GM23338 (cell line): ENCODE data around the gene FRMD4A. TPM values are rescaled to one million over a fixed set of nuclear protein-coding genes. Genes with fewer than 3 reads are reported as not detected.

Experiments
- ATAC-seq: fragments of 200-7000 bp; cut with Tn5 transposase; 3 replicates; pipeline ENCODE4 v1.9.1; 2020
- DNase-seq: peaks from one replicate; pipeline ENCODE4 v3.0.0-alpha.2; 2015; ENCODE audit warnings: low spot score
- H2AFZ ChIP-seq: fragments of 200-600 bp; sonication (generic); 2 replicates; pipeline ENCODE4 v1.8.0; 2016; ENCODE audit warnings: antibody characterized with exemption, mild to moderate bottlenecking, moderate library complexity
- H3F3A ChIP-seq: fragments of 200-600 bp; sonication (generic); replicated peaks from 2 replicates; pipeline ENCODE4 v1.8.0; 2017; ENCODE audit warnings: antibody characterized with exemption, mixed run types, low read depth
- H3K27ac ChIP-seq: fragments of 200-600 bp; sonication (generic); 2 replicates; pipeline ENCODE4 v1.6.1; 2016; ENCODE audit warnings: low read depth
- H3K27me3 ChIP-seq: fragments of 200-600 bp; sonication (generic); 2 replicates; pipeline ENCODE4 v1.8.0; 2016; ENCODE audit warnings: mild to moderate bottlenecking, mixed run types, moderate library complexity; ENCODE audit not compliant: insufficient read depth
- H3K36me3 ChIP-seq: fragments of 200-600 bp; sonication (generic); 2 replicates; pipeline ENCODE4 v1.8.0; 2016; ENCODE audit warnings: mild to moderate bottlenecking; ENCODE audit not compliant: insufficient read depth
- H3K4me1 ChIP-seq: fragments of 200-600 bp; sonication (generic); 2 replicates; pipeline ENCODE4 v1.8.0; 2016; ENCODE audit warnings: mild to moderate bottlenecking, moderate library complexity; ENCODE audit not compliant: insufficient read depth
- H3K4me2 ChIP-seq: fragments of 200-600 bp; sonication (generic); 2 replicates; pipeline ENCODE4 v1.7.1; 2017; ENCODE audit warnings: mixed run types
- H3K4me3 ChIP-seq: fragments of 200-600 bp; sonication (generic); 2 replicates; pipeline ENCODE4 v1.6.1; 2016; ENCODE audit warnings: mixed run types
- H3K79me2 ChIP-seq: fragments of 200-600 bp; sonication (generic); replicated peaks from 2 replicates; pipeline ENCODE4 v1.8.0; 2017; ENCODE audit warnings: mild to moderate bottlenecking; ENCODE audit not compliant: insufficient read depth
- H3K9me2 ChIP-seq: fragments of 200-600 bp; sonication (generic); 2 replicates; pipeline ENCODE4 v1.8.0; 2017; ENCODE audit not compliant: insufficient read depth
- H4K20me1 ChIP-seq: fragments of 200-600 bp; sonication (generic); replicated peaks from 2 replicates; pipeline ENCODE4 v1.8.0; 2017; ENCODE audit warnings: mild to moderate bottlenecking; ENCODE audit not compliant: insufficient read depth
- H3K27ac Mint-ChIP-seq: 2 replicates; pipeline ENCODE4 v1.8.0; 2020; ENCODE audit warnings: inconsistent platforms, mild to moderate bottlenecking, moderate library complexity, mixed read lengths
- H3K27me3 Mint-ChIP-seq: 3 replicates; pipeline ENCODE4 v1.8.0; 2022; ENCODE audit warnings: low read depth, mild to moderate bottlenecking, moderate library complexity, mixed read lengths, inconsistent platforms; ENCODE audit not compliant: insufficient read depth, poor library complexity
- H3K36me3 Mint-ChIP-seq: 3 replicates; pipeline ENCODE4 v1.8.0; 2021; ENCODE audit warnings: low read depth, mild to moderate bottlenecking, inconsistent platforms, moderate library complexity, mixed read lengths
- H3K4me1 Mint-ChIP-seq: 3 replicates; pipeline ENCODE4 v1.8.0; 2020; ENCODE audit warnings: mild to moderate bottlenecking, inconsistent platforms, mixed read lengths
- H3K4me3 Mint-ChIP-seq: 3 replicates; pipeline ENCODE4 v1.8.0; 2021; ENCODE audit warnings: moderate library complexity, mild to moderate bottlenecking, inconsistent platforms, mixed read lengths
- H3K9me3 Mint-ChIP-seq: 3 replicates; pipeline ENCODE4 v1.8.0; 2020; ENCODE audit warnings: moderate library complexity, mild to moderate bottlenecking, inconsistent platforms, mixed read lengths
- EZH2 ChIP-seq: fragments of 200-600 bp; sonication (generic); IDR thresholded peaks from one replicate; pipeline ENCODE4 v1.8.0; 2017; ENCODE audit warnings: antibody characterized with exemption, mild to moderate bottlenecking, low read depth; ENCODE audit not compliant: unreplicated experiment
- EZH2phosphoT487 ChIP-seq: fragments of 200-600 bp; sonication (generic); IDR thresholded peaks from one replicate; pipeline ENCODE4 v1.8.1; 2018; ENCODE audit warnings: antibody characterized with exemption; ENCODE audit not compliant: unreplicated experiment
- JUNB ChIP-seq: IDR thresholded peaks from one replicate; pipeline ENCODE4 v1.6.1; 2016; ENCODE audit warnings: antibody characterized with exemption; ENCODE audit not compliant: unreplicated experiment
- NANOG ChIP-seq: IDR thresholded peaks from 2 replicates; pipeline ENCODE4 v1.6.1; 2016; ENCODE audit warnings: antibody characterized with exemption, borderline replicate concordance
- POLR2AphosphoS5 ChIP-seq: IDR thresholded peaks from 2 replicates; pipeline ENCODE4 v1.6.1; 2016; ENCODE audit warnings: antibody characterized with exemption, low read depth
- STAT1 ChIP-seq: IDR thresholded peaks from one replicate; pipeline ENCODE4 v1.6.1; 2016; ENCODE audit warnings: antibody characterized with exemption; ENCODE audit not compliant: unreplicated experiment
- ZNF331 ChIP-seq: fragments of 250-450 bp; sonication (Bioruptor Pico); IDR thresholded peaks from 2 replicates; pipeline ENCODE4 v1.5.0; 2020; ENCODE audit warnings: low read depth, mild to moderate bottlenecking, moderate library complexity
- polyA plus RNA-seq: library from polyadenylated mRNA; unstranded; fragments of >200 nt; fragmentation: Nextera tagmentation; extraction: Ambion mirVana; gene quantifications from 2 replicates; pipeline ENCODE4 v1.2.1, GENCODE V29; 2016
- total RNA-seq: library from RNA; depleted of rRNA; stranded (reverse); fragments of >200 nt; shearing (Covaris generic); gene quantifications from 2 replicates; pipeline ENCODE4 v1.2.3, GENCODE V29; 2014
- TF ChIP-seq, protein P1 (sequence below): IDR thresholded peaks from one replicate; pipeline ENCODE4 v1.6.1; 2018; ENCODE audit warnings: antibody characterized with exemption; ENCODE audit not compliant: unreplicated experiment
- TF ChIP-seq, protein P2 (sequence below): IDR thresholded peaks from 2 replicates; pipeline ENCODE4 v1.6.1; 2016; ENCODE audit warnings: antibody characterized with exemption
- TF ChIP-seq, protein P3 (sequence below): fragments of 250-450 bp; sonication (Bioruptor Pico); IDR thresholded peaks from 2 replicates; pipeline ENCODE4 v1.5.0; 2020; ENCODE audit warnings: mild to moderate bottlenecking, moderate library complexity

Gene FRMD4A
- total and polyA plus RNA-seq, 2 experiments from 2014 or later = 14.0 to 20.1 TPM

DNA sequence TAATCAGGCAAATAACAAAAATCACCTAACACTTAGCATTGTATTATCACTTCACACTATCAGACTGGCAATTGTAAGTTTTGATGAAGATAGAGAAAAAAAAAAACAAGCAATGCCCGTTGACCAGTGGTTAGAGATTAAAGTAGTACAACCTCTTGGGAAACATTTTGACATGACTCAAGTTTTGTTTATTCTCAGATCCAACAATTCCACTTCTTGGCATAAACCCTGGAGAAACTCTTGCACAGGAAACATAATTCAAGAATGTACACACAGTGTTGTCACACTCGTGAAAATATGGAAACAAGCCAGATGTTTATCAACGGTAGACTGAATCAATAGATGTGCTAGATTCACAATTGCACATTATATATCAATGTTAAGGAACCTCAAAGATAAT lies 37.2 kb downstream of the FRMD4A start (continued):
- TF ChIP-seq, protein P1, sequence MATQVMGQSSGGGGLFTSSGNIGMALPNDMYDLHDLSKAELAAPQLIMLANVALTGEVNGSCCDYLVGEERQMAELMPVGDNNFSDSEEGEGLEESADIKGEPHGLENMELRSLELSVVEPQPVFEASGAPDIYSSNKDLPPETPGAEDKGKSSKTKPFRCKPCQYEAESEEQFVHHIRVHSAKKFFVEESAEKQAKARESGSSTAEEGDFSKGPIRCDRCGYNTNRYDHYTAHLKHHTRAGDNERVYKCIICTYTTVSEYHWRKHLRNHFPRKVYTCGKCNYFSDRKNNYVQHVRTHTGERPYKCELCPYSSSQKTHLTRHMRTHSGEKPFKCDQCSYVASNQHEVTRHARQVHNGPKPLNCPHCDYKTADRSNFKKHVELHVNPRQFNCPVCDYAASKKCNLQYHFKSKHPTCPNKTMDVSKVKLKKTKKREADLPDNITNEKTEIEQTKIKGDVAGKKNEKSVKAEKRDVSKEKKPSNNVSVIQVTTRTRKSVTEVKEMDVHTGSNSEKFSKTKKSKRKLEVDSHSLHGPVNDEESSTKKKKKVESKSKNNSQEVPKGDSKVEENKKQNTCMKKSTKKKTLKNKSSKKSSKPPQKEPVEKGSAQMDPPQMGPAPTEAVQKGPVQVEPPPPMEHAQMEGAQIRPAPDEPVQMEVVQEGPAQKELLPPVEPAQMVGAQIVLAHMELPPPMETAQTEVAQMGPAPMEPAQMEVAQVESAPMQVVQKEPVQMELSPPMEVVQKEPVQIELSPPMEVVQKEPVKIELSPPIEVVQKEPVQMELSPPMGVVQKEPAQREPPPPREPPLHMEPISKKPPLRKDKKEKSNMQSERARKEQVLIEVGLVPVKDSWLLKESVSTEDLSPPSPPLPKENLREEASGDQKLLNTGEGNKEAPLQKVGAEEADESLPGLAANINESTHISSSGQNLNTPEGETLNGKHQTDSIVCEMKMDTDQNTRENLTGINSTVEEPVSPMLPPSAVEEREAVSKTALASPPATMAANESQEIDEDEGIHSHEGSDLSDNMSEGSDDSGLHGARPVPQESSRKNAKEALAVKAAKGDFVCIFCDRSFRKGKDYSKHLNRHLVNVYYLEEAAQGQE = no peak

DNA sequence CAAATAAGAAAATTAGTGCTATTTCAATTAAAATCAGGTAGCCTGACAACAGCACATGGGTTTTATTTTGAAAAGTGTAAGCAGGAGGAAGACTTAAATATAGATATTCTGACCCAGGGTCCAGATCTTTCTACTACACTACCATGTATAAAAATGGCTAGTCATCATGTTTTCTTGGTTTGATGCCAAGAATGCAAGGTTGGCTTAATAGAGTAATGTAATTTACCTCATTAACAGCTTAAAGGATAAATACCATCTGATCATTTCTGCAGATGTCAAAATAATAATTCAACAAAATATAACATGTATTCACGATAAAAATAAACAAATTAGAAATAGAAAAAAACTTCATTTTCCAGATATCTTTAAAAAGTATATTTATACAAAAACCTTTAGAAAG lies 39.4 kb downstream of the FRMD4A start:
- H3F3A ChIP-seq = no peaks in the 10 kb centered on the region
- H3K4me3 Mint-ChIP-seq = no peak overlapping the region
- peaks cover 10% of the 10 kb centered on the region; the same call in 2 of the 3 replicates for H3K36me3 Mint-ChIP-seq
- peaks cover 18% of the 10 kb centered on the region; the same call in 2 of the 3 replicates for H3K9me3 Mint-ChIP-seq
- H3K27ac ChIP-seq = no peak overlapping the region
- H3K27me3 ChIP-seq = no peaks in the 10 kb centered on the region
- H3K27me3 Mint-ChIP-seq = no peaks in the 10 kb centered on the region
- H3K4me1 Mint-ChIP-seq = peaks cover 2% of the 10 kb centered on the region; the same call in 2 of the 3 replicates
- DNase-seq (no peak), ATAC-seq (no peak)
- H3K27ac Mint-ChIP-seq = no peak overlapping the region
- no peaks in the 10 kb centered on the region for H3K4me1 ChIP-seq
- H4K20me1 ChIP-seq = no peaks in the 10 kb centered on the region
- peaks cover 6% of the 10 kb centered on the region for H3K36me3 ChIP-seq
- no peak overlapping the region for H2AFZ ChIP-seq
- H3K4me2 ChIP-seq = no peak overlapping the region
- H3K4me3 ChIP-seq = no peak overlapping the region
- no peaks in the 10 kb centered on the region for H3K79me2 ChIP-seq
- H3K9me2 ChIP-seq = no peaks in the 10 kb centered on the region
- TF ChIP-seq EZH2 = no peak
- TF ChIP-seq, protein P1 = no peak
- no peak for TF ChIP-seq EZH2phosphoT487
- TF ChIP-seq, protein P2, sequence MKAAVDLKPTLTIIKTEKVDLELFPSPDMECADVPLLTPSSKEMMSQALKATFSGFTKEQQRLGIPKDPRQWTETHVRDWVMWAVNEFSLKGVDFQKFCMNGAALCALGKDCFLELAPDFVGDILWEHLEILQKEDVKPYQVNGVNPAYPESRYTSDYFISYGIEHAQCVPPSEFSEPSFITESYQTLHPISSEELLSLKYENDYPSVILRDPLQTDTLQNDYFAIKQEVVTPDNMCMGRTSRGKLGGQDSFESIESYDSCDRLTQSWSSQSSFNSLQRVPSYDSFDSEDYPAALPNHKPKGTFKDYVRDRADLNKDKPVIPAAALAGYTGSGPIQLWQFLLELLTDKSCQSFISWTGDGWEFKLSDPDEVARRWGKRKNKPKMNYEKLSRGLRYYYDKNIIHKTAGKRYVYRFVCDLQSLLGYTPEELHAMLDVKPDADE = no peak
- no peak for TF ChIP-seq POLR2AphosphoS5
- no peak for TF ChIP-seq NANOG
- no peak for TF ChIP-seq ZNF331
- TF ChIP-seq, protein P3, sequence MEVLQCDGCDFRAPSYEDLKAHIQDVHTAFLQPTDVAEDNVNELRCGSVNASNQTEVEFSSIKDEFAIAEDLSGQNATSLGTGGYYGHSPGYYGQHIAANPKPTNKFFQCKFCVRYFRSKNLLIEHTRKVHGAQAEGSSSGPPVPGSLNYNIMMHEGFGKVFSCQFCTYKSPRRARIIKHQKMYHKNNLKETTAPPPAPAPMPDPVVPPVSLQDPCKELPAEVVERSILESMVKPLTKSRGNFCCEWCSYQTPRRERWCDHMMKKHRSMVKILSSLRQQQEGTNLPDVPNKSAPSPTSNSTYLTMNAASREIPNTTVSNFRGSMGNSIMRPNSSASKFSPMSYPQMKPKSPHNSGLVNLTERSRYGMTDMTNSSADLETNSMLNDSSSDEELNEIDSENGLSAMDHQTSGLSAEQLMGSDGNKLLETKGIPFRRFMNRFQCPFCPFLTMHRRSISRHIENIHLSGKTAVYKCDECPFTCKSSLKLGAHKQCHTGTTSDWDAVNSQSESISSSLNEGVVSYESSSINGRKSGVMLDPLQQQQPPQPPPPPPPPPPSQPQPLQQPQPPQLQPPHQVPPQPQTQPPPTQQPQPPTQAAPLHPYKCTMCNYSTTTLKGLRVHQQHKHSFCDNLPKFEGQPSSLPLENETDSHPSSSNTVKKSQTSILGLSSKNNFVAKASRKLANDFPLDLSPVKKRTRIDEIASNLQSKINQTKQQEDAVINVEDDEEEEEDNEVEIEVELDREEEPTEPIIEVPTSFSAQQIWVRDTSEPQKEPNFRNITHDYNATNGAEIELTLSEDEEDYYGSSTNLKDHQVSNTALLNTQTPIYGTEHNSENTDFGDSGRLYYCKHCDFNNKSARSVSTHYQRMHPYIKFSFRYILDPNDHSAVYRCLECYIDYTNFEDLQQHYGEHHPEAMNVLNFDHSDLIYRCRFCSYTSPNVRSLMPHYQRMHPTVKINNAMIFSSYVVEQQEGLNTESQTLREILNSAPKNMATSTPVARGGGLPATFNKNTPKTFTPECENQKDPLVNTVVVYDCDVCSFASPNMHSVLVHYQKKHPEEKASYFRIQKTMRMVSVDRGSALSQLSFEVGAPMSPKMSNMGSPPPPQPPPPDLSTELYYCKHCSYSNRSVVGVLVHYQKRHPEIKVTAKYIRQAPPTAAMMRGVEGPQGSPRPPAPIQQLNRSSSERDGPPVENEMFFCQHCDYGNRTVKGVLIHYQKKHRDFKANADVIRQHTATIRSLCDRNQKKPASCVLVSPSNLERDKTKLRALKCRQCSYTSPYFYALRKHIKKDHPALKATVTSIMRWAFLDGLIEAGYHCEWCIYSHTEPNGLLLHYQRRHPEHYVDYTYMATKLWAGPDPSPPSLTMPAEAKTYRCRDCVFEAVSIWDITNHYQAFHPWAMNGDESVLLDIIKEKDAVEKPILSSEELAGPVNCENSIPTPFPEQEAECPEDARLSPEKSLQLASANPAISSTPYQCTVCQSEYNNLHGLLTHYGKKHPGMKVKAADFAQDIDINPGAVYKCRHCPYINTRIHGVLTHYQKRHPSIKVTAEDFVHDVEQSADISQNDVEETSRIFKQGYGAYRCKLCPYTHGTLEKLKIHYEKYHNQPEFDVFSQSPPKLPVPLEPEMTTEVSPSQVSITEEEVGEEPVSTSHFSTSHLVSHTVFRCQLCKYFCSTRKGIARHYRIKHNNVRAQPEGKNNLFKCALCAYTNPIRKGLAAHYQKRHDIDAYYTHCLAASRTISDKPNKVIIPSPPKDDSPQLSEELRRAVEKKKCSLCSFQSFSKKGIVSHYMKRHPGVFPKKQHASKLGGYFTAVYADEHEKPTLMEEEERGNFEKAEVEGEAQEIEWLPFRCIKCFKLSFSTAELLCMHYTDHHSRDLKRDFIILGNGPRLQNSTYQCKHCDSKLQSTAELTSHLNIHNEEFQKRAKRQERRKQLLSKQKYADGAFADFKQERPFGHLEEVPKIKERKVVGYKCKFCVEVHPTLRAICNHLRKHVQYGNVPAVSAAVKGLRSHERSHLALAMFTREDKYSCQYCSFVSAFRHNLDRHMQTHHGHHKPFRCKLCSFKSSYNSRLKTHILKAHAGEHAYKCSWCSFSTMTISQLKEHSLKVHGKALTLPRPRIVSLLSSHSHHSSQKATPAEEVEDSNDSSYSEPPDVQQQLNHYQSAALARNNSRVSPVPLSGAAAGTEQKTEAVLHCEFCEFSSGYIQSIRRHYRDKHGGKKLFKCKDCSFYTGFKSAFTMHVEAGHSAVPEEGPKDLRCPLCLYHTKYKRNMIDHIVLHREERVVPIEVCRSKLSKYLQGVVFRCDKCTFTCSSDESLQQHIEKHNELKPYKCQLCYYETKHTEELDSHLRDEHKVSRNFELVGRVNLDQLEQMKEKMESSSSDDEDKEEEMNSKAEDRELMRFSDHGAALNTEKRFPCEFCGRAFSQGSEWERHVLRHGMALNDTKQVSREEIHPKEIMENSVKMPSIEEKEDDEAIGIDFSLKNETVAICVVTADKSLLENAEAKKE (CRISPR knock-in tag) = no peak
- TF ChIP-seq STAT1 = no peak
- no peak for TF ChIP-seq JUNB
